GM12892 (cell line): ENCODE data around the gene IL1RAPL2.

Source experiments
- POLR2A ChIP-seq: IDR thresholded peaks from 2 replicates; pipeline ENCODE4 v1.6.1; 2011; ENCODE audit warnings: low read depth, low read length, control low read depth
- POLR2AphosphoS5 ChIP-seq: IDR thresholded peaks from 2 replicates; pipeline ENCODE4 v1.6.1; 2011; ENCODE audit warnings: low read depth, low read length, control low read depth
- TAF1 ChIP-seq: IDR thresholded peaks from 2 replicates; pipeline ENCODE4 v1.6.1; 2011; ENCODE audit warnings: low read depth, mild to moderate bottlenecking, control low read depth, low read length, borderline replicate concordance

DNA sequence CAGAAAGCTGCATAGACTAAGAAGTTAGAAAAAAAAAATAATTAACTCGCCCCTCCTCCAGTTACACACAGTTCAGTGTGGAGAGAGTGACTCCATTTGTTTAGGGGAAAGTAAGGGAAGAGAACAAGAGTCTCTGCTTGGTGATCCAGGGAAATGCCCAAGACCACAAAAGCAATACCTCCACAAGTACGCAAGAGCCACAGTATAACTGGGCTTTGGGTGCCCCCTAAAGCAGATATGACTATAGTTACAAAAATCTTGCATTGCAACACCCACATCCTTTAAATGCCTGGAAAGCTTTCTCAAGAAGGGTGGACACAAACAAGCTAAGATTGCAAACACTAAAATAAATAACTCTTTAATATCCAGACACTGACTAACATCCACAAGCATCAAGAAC is 1092.1 kb downstream of the IL1RAPL2 start:
- TF ChIP-seq POLR2AphosphoS5 (no peak), POLR2A (no peak), TAF1 (no peak)
